Renal cortical epithelial cell (primary cell): Measurements from ENCODE around the gene CMA1. TPM values are rescaled to one million over a fixed set of nuclear protein-coding genes. Genes with fewer than 3 reads are reported as not detected.

Experiments
- DNase-seq: peaks from one replicate; pipeline ENCODE4 v3.0.0-alpha.2; 2011; ENCODE audit warnings: low read depth
- total RNA-seq: library from RNA; depleted of rRNA; stranded (reverse); fragments of >200 nt; gene quantifications from 2 replicates; pipeline ENCODE4 v1.2.3, GENCODE V29; 2014

Gene CMA1
- total RNA-seq, 1 donor from 2014 or later = not detected

GRCh38 chr14:24465805-24466204, 42.3 kb downstream of the CMA1 start:
- DNase-seq = no peak

GRCh38 chr14:24465368-24465767, 42.7 kb downstream of the CMA1 start:
- no peak for DNase-seq

- no peak for DNase-seq
Observed at GRCh38 chr14:24463884-24464785, 43.9 kb downstream of the CMA1 start.

GRCh38 chr14:24463017-24463883, 44.8 kb downstream of the CMA1 start:
- DNase-seq = no peak

- no peak for DNase-seq
Observed at GRCh38 chr14:24461336-24461735, 46.7 kb downstream of the CMA1 start.

GRCh38 chr14:24459331-24459730, 48.7 kb downstream of the CMA1 start:
- no peak for DNase-seq

GRCh38 chr14:24458736-24459135, 49.3 kb downstream of the CMA1 start:
- DNase-seq = no peak

- DNase-seq = no peak
Observed at GRCh38 chr14:24456980-24457379, 51.1 kb downstream of the CMA1 start.

Other genes with a start within 250 kb of the CMA1 start
- gene TGM1, start 245.1 kb downstream of the CMA1 start, total RNA-seq = 0.45 and 1.6 TPM in 2 replicates
- gene RABGGTA, start 236.7 kb downstream of the CMA1 start, total RNA-seq = 25.2 and 29.7 TPM in 2 replicates
- 18.3 and 29.9 TPM in 2 replicates for gene DHRS1, start 208.5 kb downstream of the CMA1 start, total RNA-seq
- gene NOP9, start 208.4 kb downstream of the CMA1 start, total RNA-seq = 23.2 and 32.3 TPM in 2 replicates
- 0.87 and 2.8 TPM in 2 replicates for gene CIDEB, start 200.3 kb downstream of the CMA1 start, total RNA-seq
- gene LTB4R2, start 198.1 kb downstream of the CMA1 start, total RNA-seq = 1.9 and 3.6 TPM in 2 replicates
- 0.17 and 1.3 TPM in 2 replicates for gene LTB4R, start 196.8 kb downstream of the CMA1 start, total RNA-seq
- gene ADCY4, start 173.2 kb downstream of the CMA1 start, total RNA-seq = 0.40 and 2.6 TPM in 2 replicates
- 1.8 and 9.7 TPM in 2 replicates for gene RIPK3, start 168.3 kb downstream of the CMA1 start, total RNA-seq
- 5.6 and 6.7 TPM in 2 replicates for gene NFATC4, start 140.1 kb downstream of the CMA1 start, total RNA-seq
- 2.4 and 4.3 TPM in 2 replicates for gene NYNRIN, start 109.3 kb downstream of the CMA1 start, total RNA-seq
- gene CBLN3, start 78.6 kb downstream of the CMA1 start, total RNA-seq = 0.52 and 1.2 TPM in 2 replicates
- gene KHNYN, start 78.3 kb downstream of the CMA1 start, total RNA-seq = 48.5 and 59.9 TPM in 2 replicates
- 6.4 and 10.4 TPM in 2 replicates for gene SDR39U1, start 65.5 kb downstream of the CMA1 start, total RNA-seq
- not detected in 2 replicates for gene CTSG, start 68.0 kb upstream of the CMA1 start, total RNA-seq
- not detected in 2 replicates for gene GZMH, start 101.4 kb upstream of the CMA1 start, total RNA-seq
- not detected in 2 replicates for gene GZMB, start 125.9 kb upstream of the CMA1 start, total RNA-seq